Embryonic facial prominence (tissue), 1 donor: ENCODE data around the gene GALNT18.

ENCODE experiments used
- DNase-seq: peaks from one replicate; pipeline ENCODE4 v3.0.0-alpha.2; 2016; ENCODE audit errors: extremely low spot score

The GALNT18 gene

DNA sequence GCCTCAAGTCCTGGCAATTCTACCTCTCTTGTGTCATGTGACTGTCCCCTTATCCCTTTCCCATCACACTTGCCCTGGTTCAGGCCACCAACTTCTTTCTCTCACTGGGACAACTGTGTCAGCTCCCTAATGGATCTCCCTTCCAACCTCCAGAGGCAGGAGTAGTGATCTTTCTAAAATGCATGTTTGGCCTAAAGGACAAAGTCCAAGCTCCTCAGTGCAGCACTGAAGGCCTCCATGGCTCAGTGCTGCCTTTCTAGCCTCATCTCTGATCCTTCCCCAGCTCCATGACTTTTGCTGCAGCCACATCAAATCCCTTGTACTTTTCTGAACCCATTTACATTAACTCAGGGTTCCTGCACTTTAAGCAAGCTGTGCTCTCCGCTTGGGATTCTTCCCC lies 349.6 kb downstream of the GALNT18 start:
- no peak for DNase-seq

GRCh38 chr11:11270236-11270775 lies 351.5 kb downstream of the GALNT18 start:
- DNase-seq = no peak

GRCh38 chr11:11268706-11269105 lies 353.1 kb downstream of the GALNT18 start:
- DNase-seq = no peak

GRCh38 chr11:11268119-11268518 lies 353.7 kb downstream of the GALNT18 start:
- no peak for DNase-seq

DNA sequence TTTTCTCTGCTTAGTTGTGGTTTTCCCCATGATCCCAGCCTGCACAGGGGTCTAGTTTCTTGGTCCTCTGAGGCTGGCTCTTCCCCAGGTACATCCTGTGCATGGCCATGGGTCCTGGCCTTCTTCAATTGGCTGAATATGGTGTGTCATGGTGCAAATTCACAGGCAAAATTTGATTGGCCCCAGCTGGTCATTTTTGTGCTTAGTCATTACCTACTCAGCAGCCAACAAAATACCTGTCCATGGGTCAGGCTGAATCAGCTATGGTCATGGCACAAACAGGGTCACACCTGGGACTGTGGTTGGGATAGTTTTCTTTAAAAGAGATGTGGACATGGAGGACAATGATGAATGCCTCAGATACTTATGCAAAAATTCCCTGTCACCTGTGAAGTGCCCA lies 354.5 kb downstream of the GALNT18 start:
- no peak for DNase-seq

DNA sequence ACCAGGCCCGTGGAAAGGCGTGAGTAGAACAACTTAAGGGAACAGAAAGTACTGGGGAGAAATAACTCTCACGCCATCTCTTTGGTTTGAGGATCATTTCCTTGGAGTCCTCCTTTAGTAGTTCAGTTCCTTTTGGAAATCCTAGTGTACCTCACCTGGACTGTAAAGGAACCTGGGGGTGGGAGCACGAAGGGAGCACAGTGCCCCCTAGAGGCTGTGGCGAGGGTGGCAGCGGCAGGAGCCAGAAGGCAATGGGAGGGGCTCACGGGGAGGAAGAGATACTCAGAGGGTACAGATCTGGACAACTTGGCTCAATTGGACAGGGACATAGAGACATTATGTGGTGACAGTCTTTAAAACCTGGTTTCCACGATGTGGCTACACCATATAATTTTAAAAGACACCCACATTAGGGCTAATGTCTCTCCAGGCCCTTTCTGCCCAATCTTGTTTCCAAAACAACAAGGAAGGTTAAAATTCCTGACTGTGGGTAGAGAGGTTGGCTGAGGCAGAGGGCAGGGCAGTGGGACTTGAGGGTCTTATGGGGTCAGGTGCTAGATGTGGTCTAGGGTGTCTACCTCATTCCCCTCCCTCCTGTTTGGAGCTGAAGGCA lies 355.7 kb downstream of the GALNT18 start:
- no peak for DNase-seq

DNA sequence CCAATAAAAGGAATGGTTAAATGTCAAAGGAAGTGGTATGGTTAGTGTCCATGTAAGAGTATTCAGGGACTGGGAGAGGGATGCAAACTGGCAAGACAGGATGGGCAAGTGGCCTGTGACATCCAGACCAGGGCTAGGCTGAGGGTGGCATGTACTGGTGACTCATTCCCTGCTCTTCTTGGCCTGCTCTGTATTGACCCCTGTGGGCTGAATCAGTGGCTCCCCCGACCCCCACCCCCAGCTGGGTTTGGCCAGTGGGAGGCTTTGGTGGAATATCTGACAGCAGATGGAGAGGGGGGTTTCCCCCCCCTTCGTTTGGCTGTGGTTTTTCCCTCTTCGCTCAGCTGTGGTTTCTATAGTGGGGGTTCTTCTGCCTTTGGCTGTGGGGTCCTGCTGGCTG lies 356.5 kb downstream of the GALNT18 start:
- no peak for DNase-seq

GRCh38 chr11:11263238-11264005 lies 358.4 kb downstream of the GALNT18 start:
- no peak for DNase-seq

- no peak for DNase-seq
Observed at GRCh38 chr11:11262171-11262920, 359.5 kb downstream of the GALNT18 start.

GRCh38 chr11:11261629-11262028 lies 360.2 kb downstream of the GALNT18 start:
- no peak for DNase-seq

GRCh38 chr11:11260903-11261302 lies 360.9 kb downstream of the GALNT18 start:
- DNase-seq = no peak

GRCh38 chr11:11253995-11254394 lies 367.8 kb downstream of the GALNT18 start:
- no peak for DNase-seq

DNA sequence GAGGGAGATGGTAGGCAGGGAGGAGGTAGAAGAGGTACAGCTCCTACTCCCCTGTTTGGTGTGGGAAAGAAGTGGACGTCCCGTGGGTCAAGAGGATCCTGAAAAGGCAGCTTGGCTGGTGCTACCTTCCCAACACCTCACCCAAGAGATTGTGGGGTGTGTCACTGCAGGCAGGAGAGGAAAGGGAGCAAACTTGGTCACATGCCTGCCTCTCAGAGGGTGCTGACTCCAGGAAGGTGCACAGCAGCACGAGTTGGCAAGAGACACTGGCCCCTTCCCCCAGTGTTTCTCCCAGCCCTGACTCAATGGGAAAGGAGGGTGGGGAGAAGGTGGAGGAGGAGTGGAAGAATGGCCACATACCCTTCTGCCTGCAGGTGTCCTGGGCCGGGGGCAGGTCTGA lies 368.3 kb downstream of the GALNT18 start:
- DNase-seq = no peak

- DNase-seq = no peak
Observed at GRCh38 chr11:11252403-11252802, 369.4 kb downstream of the GALNT18 start.

DNA sequence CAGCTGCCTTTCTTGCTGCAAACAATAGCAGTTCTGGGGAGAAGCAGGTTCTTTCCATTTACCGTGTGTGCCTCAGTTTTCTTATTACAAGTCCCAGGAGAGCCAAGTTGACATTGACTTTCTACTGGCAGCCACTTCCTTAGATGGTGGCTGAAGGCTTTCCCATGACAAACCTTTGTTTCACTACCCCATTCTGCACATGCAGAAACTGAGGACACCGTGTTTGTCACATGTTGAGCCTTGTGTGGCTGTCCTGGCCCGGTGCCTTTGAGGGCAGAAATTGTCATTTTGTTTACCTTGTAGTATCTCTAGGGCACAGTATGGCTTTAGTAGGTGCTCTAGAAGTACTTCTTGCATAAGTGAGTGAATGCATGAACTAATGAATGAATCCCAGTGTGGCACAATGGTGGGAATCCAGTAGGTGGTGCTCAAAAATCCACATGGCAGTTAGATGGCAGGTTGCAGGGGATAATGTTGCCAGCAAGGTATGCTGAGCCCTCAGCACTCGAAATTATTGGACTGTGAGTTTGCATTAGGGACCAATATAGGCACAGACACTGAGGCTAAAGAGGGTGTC lies 370.3 kb downstream of the GALNT18 start:
- no peak for DNase-seq

GRCh38 chr11:11250470-11250869 lies 371.3 kb downstream of the GALNT18 start:
- DNase-seq = no peak

DNA sequence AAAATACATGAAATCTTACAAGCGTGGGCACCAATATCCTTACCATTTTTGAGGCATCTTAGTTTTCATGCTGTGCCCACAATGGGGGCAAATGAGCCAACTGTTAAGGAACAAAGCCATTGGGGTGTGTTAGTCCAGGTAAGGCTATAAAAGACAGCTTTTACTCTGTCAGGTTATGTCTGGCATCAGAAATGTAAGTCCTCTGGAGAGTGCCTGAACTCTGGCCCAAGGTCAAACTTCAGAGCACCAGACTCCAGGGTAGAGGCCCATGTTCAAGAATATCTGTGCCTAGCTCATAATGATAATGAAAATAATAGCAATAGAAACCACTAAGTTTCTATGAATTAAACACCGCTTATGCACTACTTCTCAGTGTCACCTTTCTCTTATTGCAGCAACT lies 374.2 kb downstream of the GALNT18 start:
- no peak for DNase-seq

DNA sequence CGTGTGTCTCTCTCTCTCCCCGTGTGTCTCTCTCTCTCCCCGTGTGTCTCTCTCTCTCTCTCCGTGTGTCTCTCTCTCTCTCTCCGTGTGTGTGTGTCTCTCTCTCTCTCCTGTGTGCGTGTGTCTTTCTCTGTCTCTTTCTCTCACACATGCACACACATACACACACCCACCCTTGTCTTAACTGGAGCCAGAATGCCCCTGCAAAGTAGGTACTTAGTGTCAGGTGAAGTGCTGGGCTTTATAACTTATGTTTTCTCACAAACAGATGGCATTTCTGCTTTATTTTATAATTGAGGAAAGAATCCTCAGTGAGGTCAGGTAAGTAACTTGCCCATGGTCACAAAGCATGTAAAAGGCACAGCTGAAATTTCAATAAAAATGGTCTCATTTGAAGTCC lies 374.7 kb downstream of the GALNT18 start:
- DNase-seq = no peak

GRCh38 chr11:11246166-11246565 lies 375.6 kb downstream of the GALNT18 start:
- no peak for DNase-seq

- no peak for DNase-seq
Observed at GRCh38 chr11:11245453-11245852, 376.4 kb downstream of the GALNT18 start.

- DNase-seq = no peak
Observed at GRCh38 chr11:11244470-11245080, 377.2 kb downstream of the GALNT18 start.
